H1 (cell line): ENCODE measurements around the gene CRYGN. TPM values are rescaled to one million over a fixed set of nuclear protein-coding genes. Genes with fewer than 3 reads are reported as not detected.

ENCODE experiments used
- CHD1 ChIP-seq: IDR thresholded peaks from 2 replicates; pipeline ENCODE4 v1.6.1; 2012; ENCODE audit warnings: low read depth, low read length, improper control_type of control experiment
- TCF12 ChIP-seq: IDR thresholded peaks from 2 replicates; pipeline ENCODE4 v1.6.1; 2011; ENCODE audit warnings: low read depth, mild to moderate bottlenecking, low read length
- YY1 ChIP-seq: IDR thresholded peaks from 2 replicates; pipeline ENCODE4 v1.6.1; 2011; ENCODE audit warnings: low read depth, mild to moderate bottlenecking, low read length
- polyA plus RNA-seq, 7 experiments: library from polyadenylated mRNA; depleted of rRNA in 3 of 7; stranded (reverse) in 5 of 7; unstranded in 2 of 7; fragments of >200 nt in 5 of 7; fragments of 200-250 nt in 2 of 7; gene quantifications; 1 replicate in 5 of 7; 2 replicates in 1 of 7; 4 replicates in 1 of 7; pipeline versions ENCODE4 v1.2.1 to v1.2.3, GENCODE V29; 2011 to 2013; ENCODE audit warnings: missing spikeins in 2 of 7, mixed read lengths in 2 of 7
- total RNA-seq: library from RNA; stranded (reverse); fragmentation: NEBNext Ultra II Directional; extraction: Animal tissue kit (Norgen Biotek cat#: 25700); gene quantifications from 2 replicates; pipeline ENCODE4 v1.2.1, GENCODE V29; 2021

CRYGN gene
- total and polyA plus RNA-seq, 2 of the 8 experiments (the other 6 are each of a cell fraction or from before 2014, with no cell fraction given), result 0.98 to 1.6 TPM

DNA sequence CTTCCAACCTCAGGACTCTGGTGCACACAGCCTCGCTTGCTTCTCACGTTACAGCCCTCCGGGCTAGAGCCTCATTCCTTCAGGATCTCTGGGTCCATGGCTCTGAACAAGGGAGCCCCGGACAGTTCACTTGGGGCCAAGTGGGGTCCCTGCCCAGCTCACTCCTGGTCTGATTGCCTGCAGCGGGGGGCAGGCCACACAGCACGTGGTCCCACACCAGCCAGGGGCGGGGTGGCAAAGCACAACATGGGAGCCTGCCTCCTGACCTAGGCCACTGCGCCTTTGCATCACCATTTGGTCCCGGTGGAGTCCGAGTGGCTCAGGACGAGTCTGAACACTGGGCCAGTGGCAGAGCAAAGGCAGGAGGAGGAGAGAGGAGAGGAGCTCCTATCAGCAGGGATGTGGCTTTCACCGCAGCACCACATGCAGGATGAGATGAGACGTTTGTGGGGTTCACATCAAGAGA, 13.4 kb upstream of the CRYGN start (continued):
- no peak for TF ChIP-seq CHD1
- TF ChIP-seq YY1, result no peak
- TF ChIP-seq TCF12, result no peak
- TF ChIP-seq, all 59 proteins: peak for 0
